Fibroblast of villous mesenchyme (primary cell): Measurements from ENCODE around the gene NTM. TPM values are rescaled to one million over a fixed set of nuclear protein-coding genes. Genes with fewer than 3 reads are reported as not detected.

Experiments used
- DNase-seq: peaks from one replicate; pipeline ENCODE4 v3.0.0-alpha.2; 2010; ENCODE audit warnings: low read depth
- H3K4me3 ChIP-seq: 2 replicates; pipeline ENCODE4 v1.5.1; 2011; ENCODE audit warnings: low read depth, mild to moderate bottlenecking, low read length
- CTCF ChIP-seq: IDR thresholded peaks from 2 replicates; pipeline ENCODE4 v1.5.1; 2012; ENCODE audit warnings: low read depth, mild to moderate bottlenecking, low read length; ENCODE audit not compliant: insufficient read depth
- total RNA-seq: library from RNA; depleted of rRNA; stranded (reverse); fragments of >200 nt; gene quantifications from 2 replicates; pipeline ENCODE4 v1.2.3, GENCODE V29; 2012

Gene NTM
- total RNA-seq, 1 donor, result 7.3 TPM

GRCh38 chr11:131583938-131584337, 213.5 kb downstream of the NTM start:
- H3K4me3 ChIP-seq, result no peak overlapping the region
- DNase-seq, result no peak
- no peak for TF ChIP-seq CTCF

- no peak for DNase-seq
- no peak for TF ChIP-seq CTCF
- no peak overlapping the region for H3K4me3 ChIP-seq
Observed at GRCh38 chr11:131584785-131585592, 214.6 kb downstream of the NTM start.

GRCh38 chr11:131588057-131588456, 217.6 kb downstream of the NTM start:
- no peak for DNase-seq
- no peak overlapping the region for H3K4me3 ChIP-seq
- no peak for TF ChIP-seq CTCF

- DNase-seq, result no peak
- H3K4me3 ChIP-seq, result no peak overlapping the region
- no peak for TF ChIP-seq CTCF
Observed at GRCh38 chr11:131591051-131591461, 220.6 kb downstream of the NTM start.

- TF ChIP-seq CTCF, result no peak
- no peak for DNase-seq
- no peak overlapping the region for H3K4me3 ChIP-seq
Observed at GRCh38 chr11:131592152-131592551, 221.7 kb downstream of the NTM start.

GRCh38 chr11:131592734-131593133, 222.3 kb downstream of the NTM start:
- no peak for DNase-seq
- no peak for TF ChIP-seq CTCF
- no peak overlapping the region for H3K4me3 ChIP-seq

GRCh38 chr11:131593301-131593700, 222.9 kb downstream of the NTM start:
- TF ChIP-seq CTCF, result no peak
- DNase-seq, result no peak
- no peak overlapping the region for H3K4me3 ChIP-seq
